ENCODE results near the gene PIK3R2.
"Not testable (repeated sequence)": the region's sequence is repeated elsewhere in the genome, so short reads cannot be mapped to it uniquely, and the experiment has no call there.

Gene PIK3R2

GRCh38 chr19:18152817-18153555 lies at the start of gene PIK3R2:
Gene PIK3R2, plus strand, starts transcription at chr19:18153163. Its CDS starts 2,717 bp downstream, at chr19:18155880.
- peak; percentile 93 for DNase-seq

DNA sequence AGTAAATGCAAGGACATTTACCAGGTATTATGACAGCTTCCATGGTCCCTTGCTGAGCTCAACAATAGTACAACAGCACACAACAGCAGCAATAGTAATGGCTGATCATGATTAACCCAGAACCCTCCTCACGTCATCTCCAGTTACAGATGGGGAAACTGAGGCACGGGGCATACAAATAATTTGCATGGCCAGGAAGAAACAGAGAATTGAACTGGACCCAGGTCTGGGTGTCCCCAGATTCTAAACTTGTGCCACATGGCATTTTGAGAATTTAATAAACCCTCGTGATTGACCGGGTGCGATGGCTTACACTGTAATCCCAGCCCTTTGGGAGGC lies 48.2 kb upstream of the PIK3R2 start:
- no peak for DNase-seq

DNA sequence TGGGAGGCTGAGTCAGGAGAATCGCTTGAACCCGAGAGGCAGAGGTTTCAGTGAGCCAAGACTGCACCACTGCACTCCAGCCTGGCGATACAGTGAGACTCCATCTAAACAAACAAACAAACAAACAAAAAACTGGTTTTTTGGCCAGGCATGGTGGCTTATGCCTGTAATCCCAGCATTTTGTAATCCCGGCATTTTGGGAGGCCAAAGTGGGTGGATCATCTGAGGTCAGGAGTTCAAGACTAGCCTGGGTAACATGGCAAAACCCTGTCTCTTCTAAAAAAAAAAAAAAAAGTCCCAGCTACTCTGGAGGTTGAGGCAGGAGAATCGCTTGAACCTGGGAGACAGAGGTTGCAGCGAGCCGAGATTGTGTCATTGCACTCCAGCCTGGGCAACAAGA lies 47.7 kb upstream of the PIK3R2 start:
- DNase-seq = not testable (repeated sequence)

DNA sequence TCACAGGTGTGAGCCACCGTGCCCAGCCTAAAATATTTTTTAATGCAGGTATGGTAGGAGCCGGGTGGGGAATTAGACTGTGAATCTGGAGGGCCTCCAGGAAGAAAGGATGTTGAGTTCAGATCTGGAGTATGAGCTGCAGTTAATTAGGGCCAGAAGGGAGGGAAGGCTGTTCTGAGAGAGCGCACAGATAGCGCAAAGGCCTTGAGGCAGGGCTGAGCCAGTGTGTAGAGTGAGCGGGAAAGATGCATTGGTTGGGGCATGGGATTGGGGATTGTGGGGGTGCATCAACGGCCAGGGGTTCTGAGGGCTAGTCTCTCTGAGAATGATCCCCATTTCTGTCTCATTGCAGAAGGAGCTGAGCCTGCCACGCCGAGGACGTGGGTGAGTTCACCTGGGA lies 45.7 kb upstream of the PIK3R2 start:
- no peak for DNase-seq

DNA sequence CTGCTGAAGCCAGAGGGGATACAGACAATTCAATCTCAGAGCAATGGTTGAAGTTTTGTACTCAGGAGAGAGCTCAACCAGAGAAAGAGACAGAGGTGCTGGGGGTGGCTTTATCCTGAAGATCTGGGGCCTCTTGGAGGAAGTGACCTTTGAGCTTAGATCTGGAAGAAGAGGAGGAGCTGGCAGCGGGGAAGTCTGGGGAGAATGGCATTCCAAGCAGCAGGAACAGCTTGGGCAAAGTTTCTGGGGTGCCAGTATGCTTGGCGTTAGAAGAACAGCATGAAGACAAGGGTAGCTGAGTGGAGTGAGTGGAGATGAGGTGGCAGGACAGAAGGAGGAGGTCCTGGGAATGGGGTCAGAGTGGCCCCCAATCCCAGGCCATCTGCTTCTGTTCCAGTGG lies 44.1 kb upstream of the PIK3R2 start:
- DNase-seq = no peak

- DNase-seq = no peak
These were observed 43.6 kb upstream of the PIK3R2 start for GRCh38 chr19:18109341-18109732.

GRCh38 chr19:18109733-18110608 lies 43.0 kb upstream of the PIK3R2 start:
- no peak for DNase-seq

DNA sequence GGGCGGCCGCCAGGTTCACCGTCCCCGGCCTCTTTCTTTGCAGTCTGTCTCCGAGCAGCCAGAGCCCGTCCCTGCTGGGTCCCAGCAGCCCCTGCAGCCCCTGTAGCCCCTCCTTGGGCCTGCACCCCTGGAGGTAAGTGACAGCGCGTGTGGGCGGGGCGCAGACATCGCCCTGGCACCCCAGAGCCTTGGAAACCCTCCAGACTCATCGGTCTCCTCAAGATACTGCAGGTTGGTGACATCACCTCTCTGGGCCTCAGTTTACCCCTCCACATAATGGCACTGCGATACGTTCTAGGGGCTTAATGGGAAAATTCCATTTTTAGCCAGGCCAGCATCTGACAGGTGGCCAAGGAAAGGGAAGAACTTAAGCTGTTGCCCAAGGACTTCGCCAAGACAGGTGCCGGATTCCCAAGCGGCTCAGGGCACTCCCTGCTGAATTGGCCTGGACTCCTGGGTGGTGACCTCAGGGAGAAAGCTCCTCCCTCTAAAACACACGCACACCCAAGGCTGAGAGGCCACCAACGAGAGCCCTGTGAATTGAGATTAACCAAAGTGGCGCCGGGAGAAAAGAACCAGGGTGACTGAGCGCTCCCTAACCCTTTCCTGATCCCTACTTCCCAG lies 42.2 kb upstream of the PIK3R2 start:
- DNase-seq = no peak

DNA sequence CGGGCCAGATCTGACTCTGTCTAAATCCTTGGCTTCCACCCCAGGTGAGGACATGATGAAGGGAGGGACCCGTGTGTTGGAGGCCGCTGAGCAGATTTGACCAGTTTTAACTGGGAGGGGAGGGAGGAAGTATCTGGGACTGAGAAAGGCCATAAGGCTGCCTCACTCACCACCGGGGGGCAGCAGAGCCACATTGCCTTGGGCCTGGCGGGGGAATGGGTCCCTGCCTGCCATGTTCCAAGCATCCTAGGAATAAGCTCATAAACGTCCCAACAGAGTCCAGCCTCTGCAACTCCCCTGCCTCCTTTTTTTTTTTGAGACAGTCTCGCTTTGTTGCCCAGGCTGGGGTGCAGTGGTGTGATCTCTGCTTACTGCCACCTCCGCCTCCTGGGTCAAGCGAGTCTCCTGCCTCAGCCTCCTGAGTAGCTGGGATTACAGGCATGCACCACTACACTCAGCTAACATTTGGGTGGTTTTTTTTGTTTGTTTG lies 39.9 kb upstream of the PIK3R2 start:
- peak; percentile 56 for DNase-seq

DNA sequence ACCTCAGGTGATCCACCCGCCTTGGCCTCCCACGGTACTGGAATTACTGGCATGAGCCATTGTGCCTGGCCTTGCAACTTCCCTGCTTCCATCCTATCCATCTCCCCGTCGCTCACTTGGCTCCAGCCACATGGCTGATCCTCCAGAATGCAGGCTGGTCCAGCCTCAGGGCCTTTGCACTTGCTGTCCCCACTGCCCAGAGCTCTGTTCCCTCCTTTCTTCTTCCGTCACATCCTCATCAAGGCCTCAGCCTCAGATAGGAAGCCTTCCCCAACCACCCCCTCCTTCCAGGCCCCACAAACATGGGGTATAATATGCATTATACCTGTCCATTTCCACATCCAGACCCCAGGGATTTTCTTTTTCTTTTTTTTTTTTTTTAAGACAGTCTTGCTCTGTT lies 39.1 kb upstream of the PIK3R2 start:
- DNase-seq = no peak

- DNase-seq = no peak
These were observed 38.5 kb upstream of the PIK3R2 start for GRCh38 chr19:18114483-18114882.

- DNase-seq = no peak
These were observed 35.6 kb upstream of the PIK3R2 start for GRCh38 chr19:18117364-18117691.

- peak; percentile 88 for DNase-seq
These were observed 35.1 kb upstream of the PIK3R2 start for GRCh38 chr19:18117692-18118378.

- DNase-seq = no peak
These were observed 34.4 kb upstream of the PIK3R2 start for GRCh38 chr19:18118420-18119012.

DNA sequence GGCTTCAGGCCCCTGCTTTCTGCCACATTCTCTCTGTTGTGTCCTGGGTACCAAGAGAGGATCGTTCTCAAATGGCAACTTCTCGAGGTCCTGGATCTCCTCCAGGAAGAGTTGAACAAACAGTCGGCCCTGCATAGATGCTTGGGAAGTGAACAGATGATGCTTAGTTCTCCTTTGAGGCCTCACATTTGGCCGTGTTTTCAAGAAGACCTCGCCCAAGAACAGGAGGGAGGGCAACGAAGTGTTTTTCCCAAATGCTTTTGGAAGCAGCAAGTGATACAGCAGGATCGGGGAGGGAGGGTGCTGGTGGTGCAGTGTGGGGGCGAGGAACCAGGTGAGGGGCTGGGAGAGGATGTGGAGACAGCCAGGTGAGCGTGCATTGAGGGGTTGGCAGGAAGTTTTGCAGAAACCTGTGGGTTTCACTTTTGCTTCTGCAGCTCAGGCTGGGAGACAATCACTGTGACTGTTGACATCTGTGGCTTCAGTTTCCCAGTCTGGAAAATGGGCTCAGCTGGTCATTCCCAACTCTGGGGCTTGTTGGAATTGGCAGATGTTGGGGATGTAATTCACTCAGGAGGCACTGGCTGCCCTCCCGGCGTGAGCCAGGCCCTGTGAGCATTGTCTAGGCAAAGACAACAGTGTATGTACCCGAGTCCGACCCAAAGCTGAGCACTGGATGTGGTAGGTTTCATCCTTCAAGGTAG lies 33.8 kb upstream of the PIK3R2 start:
- no peak for DNase-seq

DNA sequence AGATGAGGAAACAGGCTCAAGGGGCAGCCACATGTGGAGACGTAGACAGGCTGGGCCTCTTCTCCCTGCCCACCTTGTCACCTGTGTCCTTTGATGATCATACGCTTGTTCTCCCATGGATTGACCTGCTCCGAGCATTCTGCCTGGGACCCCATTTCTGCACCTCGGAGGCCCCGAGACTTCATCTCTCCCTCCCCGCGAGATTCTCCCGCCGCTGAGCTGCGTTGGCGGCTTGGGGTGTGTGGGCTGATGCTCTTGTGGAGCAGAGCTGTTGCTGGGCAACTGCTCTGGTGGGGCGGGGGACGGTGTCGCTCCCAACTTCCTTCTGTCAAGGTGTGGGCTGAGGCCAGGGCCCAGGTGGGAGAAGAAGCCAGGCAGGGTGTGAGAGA lies 33.3 kb upstream of the PIK3R2 start:
- DNase-seq = no peak

- no peak for DNase-seq
These were observed 32.8 kb upstream of the PIK3R2 start for GRCh38 chr19:18120127-18120526.

GRCh38 chr19:18121166-18121565 lies 31.8 kb upstream of the PIK3R2 start:
- DNase-seq = no peak

DNA sequence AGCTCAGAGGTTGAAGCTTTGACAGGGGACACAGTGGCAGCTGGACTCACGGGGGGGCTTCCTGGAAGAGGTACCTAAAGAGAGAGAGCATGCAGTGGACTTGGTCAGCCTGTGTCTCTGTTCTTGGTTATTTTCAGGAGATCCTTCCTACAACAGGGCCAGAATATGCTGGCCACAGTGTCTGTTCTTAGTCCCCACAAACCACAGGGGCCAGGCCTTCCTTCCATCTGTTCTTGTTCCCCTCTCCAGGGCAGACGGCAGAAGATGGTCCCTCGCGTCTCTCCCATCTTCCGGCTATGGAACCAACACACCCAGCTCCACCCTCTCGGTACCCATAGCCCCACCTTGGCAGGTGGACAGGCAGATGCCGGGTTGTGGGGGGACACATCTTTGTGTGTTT lies 30.5 kb upstream of the PIK3R2 start:
- no peak for DNase-seq

DNA sequence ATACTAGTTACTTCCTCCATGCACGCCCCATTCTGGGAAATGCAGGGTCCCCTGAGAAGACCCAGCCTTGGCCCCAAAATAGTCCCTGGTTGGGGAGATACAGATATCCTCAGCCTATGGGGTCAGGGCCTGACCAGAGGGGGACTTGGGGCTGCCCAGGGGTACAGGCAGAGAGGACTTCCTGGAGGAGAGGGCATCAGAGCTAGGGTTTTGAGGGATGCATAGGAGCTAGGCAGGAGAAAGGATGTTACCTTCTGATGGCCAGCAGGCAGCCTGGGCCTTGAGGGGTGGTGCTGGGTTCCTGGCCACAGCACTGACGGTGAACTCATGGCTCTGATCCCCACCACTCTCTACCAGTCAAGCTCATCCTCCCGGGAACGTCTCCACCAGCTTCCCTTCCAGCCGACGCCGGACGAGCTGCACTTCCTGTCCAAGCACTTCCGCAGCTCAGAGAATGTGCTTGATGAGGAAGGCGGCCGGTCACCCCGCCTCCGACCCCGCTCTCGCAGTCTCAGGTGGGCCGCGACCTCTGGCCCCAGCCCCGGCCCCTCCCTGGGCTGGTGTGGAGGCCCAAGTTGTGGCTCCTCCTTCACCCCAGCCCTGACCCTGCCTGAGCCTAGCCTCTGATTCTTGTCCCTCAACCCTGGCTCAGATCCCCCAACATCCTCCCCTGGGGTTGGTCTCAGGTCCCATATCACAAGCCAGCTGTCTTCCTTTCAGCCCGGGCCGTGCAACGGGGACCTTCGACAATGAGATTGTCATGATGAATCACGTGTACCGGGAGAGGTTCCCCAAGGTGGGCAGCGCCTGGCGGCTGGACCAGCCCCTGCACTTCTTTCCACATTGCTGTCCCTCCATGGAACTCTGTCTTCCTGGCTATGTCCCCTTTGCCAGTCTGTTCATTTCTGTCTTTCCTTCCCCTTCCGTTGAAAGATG lies 29.8 kb upstream of the PIK3R2 start:
- no peak for DNase-seq

GRCh38 chr19:18123819-18124218 lies 29.1 kb upstream of the PIK3R2 start:
- no peak for DNase-seq
